NCI-H2171 (cell line): ENCODE results near the gene SRPK3.

Experiments used
- DNase-seq: peaks from one replicate; lab custom pipeline; 2025; lab: John Stamatoyannopoulos, UW

Gene SRPK3

DNA sequence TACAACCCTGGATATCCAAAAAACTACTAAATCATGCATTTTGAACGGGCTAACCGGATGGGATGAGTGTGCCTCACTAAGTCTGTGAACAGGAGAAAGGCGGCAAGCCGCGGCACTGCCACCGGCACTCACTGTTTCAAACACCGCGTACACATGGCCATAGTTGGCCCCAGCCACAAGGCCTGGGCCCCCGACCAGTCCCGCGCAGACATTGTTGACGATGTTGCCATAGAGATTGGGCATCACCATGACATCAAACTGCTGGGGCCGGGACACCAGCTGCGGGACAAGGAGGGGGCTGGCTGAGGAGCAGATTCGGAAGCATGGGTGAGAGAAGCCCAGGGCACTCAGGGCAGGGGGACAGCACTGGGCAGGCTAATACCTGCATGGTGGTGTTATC, 5.8 kb downstream of the SRPK3 start:
- no peak for DNase-seq

DNA sequence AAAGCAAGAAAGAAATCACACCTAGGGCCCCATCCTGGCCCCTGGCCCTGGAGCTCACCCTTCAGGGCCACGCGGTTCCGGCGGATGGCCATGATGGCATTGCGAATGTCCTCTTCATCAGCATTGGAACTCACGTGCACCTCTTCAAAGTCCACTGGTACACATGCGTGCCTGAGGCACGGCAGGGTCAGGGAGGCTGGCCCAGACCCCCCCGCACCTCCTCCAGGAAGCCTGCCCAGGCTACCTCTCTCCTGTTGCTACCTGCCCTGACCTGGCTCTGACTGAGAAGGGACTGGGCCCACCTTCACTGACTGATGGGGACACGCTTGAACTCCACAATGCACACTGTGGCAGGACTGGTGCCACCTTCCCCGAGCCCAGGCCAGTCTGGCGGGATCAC, 8.8 kb downstream of the SRPK3 start:
- no peak for DNase-seq

DNA sequence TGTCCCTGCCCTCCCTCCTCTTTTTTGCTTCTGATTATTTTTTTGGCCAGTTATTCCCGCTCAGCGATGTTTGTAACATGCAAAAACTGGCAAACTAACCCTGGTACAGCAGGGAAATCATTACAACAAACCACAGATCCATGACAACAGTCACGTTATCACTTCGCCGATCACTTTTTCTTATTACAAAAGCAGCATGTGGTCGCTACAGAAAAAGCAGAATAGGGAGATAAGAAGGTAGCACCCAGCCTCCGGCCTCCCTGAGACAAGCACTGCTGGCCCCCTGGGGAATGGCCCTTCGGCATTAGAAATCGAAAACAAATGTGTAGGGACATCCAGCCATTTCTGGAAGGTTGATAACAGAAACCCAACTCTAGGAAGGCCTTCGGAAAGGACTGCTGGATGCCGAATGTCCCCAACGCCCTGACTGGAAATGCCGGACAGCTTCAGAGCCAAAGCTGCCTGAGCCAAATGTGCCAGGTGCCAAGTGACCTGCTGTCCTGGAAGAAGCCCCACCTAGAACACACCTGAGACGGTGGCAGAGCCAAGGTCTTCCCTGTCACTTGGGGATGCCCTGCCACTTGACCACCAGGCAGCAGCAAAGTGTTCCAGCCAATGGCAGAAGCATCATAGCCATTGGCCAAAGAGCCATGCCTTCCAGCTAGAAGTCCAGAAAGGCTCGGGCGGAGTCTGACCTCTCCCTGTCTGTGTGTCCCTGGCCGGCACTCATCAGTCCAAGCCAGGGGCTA, 10.4 kb downstream of the SRPK3 start:
- no peak for DNase-seq

DNA sequence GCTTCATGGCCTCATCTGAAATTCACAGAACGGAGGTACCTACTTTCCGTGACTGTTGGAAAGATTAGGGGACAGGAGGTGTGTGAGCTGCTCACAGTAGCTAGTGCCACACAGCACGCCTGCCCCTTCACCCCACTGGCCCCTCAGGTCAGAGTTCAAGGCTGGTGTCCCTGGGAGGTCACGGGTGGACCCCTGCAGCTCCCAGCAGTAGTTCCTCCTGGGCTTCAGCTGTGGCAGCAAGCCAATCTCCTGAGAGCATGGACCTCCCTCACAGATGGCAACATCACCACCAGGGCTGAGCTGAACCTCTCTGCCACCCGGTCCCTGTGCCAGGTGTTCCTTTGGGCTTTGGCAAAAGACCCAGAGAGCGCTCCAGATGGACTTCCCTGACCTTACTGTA, 11.5 kb downstream of the SRPK3 start:
- DNase-seq: no peak

DNA sequence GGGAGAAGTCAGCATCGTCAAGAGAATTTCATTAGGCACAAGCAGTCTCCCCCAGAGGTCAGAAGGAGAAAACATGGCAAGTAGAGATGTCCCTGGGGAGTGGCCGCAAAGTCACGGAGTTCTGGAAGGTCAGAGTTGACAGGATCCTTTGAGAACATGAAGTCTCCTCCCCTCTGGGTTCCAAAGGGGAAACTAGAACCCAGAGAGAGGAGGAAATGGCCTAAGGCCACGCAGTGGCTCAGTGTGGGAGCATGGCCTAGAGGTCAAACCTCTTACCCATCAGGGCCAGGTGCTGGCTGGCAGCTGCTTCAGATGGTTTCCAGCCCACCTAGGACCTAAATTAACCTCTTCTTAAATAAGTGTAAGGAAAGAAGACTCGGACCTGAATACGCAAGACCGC, 12.4 kb downstream of the SRPK3 start:
- no peak for DNase-seq

DNA sequence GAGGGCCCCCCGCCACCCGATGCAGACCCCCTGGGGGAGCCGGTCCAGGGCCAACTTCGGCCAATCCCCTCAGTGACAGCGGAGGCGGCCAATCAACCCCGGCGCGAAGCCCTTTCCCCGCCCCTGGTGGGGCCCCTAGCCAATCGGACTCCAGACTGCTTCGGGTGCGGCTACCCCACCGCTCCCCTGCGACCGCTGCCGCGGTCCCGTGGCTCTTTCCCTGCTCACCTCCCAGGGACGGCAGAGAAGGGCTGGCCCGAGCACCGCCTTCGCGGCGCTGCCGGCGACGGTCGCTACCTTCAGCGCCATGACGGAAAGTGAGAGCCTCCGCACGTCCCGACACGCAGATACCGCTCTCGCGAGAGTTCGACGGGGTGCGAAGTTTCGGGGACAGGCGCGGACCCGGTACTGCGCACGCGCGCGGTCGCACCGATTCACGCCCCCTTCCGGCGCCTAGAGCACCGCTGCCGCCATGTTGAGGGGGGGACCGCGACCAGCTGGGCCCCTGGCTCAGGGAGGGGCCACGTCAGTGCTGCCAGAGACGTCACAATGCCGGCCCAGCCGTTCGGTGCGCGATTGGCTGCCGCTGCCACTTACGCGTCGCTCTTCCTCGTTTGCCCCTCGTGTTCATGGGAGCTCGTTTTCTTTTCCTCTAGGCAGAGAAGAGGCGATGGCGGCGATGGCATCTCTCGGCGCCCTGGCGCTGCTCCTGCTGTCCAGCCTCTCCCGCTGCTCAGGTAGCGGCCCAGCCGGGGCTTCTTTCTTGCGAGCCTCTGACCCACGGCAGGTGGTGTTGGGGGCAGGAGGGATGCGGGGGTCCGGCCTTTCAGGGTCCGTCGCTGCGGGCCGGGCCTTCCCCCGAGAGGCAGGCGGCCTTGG, 13.4 kb downstream of the SRPK3 start, which contains the start of the genes IDH3G and SSR4:
TSS of gene IDH3G (minus strand) at position 358 of the 879 bp plus-strand sequence. CDS start at position 309, 49 bp downstream.
TSS of gene SSR4 (plus strand) at position 651 of the 879 bp plus-strand sequence. CDS start at position 671, 20 bp downstream.
- peak; percentile 87 for DNase-seq

DNA sequence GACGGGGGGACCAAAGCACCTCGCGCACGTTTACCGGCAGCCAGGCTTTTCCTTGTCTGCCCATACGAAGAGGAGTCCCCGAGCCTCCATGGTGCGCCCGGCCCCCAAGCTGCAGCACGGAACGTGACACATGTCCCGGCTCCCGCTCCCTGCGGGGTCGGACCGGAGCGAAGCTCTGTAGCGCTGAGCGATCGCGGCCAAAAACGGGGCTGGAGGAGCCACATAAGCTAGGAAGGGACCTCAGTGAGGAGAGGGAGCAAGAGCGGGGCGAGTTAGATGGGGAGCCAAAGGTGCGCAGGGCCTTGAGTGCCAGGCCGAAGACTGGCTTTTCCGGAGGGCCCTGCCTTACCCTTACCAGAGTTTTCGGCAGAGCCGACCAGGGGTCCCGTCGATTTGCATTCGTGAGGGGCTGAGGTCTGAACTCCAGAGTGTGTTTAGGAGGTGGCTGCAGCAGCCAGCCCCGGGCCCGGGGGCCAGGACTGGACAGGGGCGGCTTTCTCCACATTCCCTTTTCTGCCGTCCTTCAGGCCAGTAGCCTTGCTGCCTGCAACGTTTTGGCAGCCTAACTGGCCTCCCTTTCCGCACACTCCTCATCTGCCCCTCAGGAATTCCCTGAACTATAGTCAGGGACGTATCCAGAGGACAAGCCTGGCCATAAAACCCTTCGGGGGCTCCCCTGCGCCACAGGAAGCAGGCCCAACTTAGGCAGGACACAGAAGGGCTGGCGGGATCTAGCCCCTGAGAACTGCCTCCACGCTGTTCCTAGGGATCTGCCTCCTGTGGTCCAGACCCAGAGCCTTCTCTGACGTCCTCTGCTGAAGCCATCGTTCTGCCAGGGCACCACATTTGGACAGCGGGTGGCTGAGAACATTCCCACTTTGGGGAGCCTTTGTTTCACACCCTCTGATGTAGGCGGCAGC, 14.3 kb downstream of the SRPK3 start:
- no peak for DNase-seq

DNA sequence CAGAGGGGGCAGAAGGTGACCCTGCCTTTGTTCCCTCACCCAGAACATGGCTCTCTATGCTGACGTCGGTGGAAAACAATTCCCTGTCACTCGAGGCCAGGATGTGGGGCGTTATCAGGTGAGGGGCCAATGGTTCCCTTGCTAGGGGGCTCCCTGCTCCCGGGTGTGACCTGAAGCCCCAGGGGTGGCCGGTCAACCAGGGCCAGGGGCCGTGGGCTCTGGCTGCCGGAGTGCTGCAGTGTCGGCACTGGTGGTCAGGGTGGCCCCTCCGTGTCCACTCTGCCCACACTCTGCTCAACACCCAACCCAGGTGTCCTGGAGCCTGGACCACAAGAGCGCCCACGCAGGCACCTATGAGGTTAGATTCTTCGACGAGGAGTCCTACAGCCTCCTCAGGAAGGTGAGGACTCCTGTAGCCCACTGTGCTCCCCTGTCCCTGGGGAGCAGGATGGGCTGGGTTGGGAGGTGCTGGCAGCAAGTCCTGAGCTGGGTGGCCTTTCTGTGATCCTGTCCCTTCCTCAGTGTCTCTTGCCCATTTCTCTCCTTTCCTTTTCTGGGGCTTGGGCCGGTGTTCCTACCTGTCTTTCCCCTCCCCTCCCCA, 16.7 kb downstream of the SRPK3 start:
- DNase-seq: no peak

DNA sequence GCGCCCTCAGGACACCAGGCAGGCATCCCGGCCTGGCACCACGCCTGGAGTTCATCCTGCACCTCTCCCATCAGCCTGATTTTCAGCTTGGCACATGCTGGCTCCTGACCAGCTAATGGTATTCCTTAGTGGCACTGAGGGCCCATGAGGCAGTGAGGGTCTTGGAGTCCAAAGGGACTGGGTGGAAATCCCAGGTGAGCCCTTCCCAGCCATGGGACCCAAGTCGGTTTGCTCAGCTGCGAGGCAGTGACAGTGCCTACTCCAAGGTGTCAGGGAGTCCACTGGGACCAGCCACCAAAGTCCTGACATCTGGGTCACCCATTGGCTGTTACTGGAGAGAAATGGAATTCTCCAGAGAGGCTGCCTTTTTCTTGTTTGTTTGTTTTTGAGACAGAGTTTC, 18.5 kb downstream of the SRPK3 start:
- DNase-seq: no peak

DNA sequence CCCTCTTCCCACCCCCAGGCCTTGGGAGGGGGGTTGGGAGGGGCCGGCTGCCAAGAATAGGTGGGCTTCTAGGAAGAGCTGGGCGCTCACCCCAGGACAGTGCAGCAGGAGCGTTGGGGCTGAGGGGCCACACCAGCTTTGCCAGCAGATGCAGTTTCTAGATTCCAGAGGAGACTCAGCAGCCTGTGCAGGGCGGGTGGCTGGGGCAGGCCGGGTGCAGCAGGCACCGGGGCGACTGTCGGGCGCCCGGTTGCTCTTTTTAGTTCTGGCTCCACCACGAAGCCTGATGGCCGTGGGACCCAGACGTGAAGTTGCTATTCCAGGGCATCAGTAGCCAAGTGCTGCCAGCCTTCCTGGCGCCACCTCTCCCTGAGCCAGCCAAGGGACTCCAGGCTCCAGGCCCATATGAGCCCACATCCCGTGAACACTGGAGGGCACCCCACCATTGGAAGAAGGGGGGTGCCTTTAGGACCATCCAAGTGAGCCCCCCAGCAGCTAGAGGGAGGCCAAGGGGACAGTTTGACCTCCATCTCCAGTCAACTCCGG, 19.4 kb downstream of the SRPK3 start:
- no peak for DNase-seq

DNA sequence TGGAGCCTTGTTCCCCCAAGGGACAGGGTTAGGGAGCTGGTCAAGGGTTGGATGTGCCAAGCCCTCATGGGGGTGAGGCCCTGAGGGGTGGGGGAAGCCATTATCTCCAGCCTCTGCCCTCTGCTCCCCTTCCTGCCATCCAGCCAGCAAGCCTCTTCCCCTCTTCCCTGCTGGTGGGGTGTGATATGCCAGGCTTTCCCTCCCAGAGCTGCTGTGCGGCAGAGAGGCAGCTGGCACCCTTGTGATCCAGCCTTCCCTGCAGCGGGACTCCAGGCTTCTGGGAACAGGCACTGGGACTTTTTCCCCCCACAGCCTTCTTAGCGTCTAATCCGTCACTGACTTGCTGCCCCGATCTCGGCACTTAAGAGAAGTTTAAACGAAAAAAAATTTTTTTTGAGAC, 19.9 kb downstream of the SRPK3 start:
- no peak for DNase-seq

DNA sequence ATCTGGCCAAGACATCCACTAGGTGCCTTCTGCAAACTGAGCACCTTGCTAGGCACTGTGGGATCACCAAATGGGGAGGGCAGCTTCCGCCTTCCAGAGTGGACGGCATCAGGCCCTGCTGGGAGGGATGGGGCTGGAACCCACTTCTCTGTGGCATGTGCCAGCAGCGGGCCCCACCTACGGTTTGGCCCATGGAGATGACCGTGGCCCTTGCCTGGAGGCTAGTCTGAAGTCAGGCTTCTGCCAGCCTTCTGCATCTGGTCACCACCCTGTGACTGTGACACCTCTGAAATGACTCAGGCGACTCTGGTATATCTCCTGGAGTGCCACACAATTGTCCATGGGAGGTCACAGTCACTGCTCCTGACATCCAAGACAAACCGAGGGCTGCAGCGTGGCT, 20.8 kb downstream of the SRPK3 start:
- no peak for DNase-seq

DNA sequence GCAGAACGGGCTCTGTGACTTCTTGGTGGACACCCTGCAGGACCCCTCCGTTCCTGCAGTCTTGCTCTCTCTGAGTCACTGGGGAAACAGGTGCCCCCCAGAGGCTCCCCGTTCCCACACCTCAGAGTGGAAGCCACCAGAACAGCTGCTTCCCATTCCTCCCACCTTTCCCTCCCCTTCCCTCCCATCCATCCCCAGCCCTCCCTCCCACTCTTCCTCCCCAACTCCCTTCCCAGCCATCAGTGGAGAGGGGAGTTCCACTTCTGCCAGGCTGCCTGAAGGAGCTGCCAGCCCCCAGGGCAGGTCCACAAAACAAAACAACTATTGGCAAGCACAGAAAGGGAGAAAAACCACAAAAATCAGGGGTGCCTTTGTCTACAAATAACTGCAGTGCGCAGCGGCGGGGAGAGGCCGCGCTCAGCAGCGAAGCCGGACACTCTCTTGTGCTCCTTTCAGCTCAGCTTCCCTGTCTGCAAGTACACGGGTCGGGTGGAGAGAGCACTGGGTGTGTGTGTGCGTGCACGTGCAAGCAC, 21.7 kb downstream of the SRPK3 start:
- no peak for DNase-seq

DNA sequence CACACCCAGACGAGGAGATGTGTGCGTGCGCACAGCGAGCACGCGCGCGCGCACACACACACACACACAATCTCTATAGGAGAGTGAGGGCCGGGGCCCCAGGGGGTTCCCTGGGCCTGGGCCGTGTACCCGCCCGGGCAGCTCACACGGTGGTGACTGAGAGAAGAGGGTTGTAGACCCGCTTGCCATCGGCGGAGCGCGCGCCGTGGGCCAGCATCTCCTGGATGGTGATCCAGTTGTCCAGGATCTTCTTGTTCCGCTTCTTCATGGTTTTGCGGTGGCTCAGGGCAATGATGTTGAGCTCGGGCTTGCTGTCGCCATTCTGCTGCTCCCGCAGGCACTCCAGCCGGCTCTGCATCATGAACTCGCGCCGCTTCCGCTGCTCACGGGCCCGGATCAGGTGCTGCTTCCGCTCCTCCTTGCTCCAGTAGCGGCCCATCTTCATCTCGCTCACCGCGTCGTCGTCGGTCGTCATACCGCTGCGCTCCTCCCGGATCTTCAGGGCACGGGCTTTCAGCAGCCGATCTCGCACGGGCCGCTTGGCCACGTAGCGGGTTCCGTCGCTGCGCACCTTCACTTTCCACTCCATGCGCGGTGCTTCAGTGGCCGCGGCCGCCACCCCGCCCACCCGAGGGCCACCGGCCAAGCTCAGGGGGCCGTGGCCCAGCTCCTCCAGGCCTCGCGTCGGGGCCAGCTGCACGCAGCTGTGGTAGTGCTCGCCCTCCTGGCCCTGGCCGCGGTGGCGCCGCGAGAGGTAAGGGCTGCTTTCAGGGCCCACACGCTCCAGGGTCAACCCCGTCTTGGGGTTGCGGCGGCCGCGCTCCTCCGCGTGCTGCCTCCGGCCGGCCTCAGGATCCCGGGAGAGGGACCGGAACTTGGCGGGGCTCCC, 22.6 kb downstream of the SRPK3 start:
- no peak for DNase-seq

DNA sequence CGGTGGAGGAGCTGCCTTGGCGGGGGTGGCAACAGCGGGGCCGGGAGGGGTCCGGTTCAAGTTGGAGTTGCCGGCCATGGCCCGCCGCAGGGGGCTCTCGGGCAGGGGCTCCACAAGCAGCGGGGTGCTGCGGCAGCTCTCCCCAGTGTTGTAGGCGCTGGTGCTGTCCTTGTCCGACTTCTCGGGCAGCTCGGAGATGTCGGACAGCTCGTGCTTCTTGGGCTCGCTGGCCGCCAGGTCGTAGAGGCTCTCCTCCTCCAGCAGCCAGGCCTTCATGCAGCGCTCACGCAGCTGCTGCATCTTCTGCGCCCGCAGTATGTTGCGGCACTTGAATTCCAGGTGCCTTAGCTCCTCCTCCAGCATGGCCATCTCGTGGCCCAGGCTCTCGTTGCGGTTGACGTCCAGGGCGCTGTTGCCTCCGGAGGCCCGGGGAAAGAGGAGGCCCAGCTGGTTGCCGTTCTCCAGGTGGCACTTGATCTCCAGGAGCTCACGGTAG, 23.3 kb downstream of the SRPK3 start:
- DNase-seq: no peak

DNA sequence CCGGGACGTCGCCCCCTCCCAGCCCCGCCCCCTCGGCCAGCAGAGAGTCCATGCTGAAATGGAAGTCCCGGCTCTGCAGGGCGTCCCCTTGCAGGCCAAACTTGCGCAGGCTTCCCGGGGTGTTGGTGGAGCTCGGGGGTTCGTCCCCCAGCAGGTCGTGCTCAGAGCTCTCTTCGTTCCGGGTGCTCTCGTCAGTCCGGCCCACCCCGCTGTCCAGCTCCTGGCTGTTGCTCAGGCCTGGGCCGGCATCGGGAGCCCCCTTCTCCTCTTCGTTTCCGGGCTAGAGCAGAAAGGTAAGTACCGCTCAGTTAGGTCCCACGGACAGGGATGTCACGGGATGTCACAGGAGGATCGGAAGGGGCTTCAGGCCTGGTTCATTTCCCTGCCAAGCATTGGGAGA, 23.8 kb downstream of the SRPK3 start:
- DNase-seq: no peak

DNA sequence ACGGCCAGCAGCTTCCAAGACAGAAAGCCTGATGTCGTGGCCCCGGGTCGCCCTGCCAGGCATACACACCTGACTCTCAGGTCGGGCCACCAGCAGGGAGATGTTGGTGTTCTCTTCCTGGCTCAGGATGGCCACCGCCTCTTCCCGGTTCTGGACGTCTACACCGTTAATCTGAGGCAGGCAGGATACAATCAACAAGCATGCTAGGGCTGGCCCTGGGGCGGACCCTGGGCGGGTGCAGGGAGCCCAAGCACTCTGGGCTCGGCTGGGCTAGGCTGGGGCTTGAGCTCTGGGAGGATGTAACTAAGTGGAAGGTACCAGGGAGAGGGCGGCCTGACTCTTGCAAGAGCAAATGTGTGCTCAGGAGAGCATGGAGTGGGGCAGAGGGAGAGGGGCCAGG, 24.6 kb downstream of the SRPK3 start:
- no peak for DNase-seq

DNA sequence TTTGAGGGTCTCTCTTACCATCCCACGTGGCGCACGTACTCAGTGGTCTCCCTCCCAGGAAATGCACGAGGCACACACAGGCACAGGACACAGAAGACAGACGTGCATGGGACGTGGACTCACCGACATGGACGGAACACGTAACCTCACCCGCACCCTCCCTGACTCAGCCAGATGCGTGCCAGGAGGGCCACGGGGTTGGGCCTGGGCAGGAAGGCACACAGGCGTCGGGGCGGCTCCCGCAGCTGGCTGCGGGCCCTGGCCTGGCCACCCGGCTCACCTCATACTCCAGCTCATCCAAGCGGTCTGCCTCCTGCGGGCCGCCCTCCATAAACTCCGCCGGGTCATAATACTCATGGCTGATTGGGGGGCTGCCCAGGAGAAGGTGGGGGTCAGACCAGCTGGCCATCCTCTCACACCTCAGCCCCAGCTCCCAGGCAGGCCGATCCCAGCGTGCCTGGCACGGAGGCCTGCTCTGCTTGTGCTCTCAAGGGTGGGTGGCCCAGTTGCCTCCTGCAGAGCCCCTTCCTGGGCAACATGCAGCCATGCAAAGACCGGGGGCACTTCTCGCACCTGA, 26.2 kb downstream of the SRPK3 start:
- no peak for DNase-seq

DNA sequence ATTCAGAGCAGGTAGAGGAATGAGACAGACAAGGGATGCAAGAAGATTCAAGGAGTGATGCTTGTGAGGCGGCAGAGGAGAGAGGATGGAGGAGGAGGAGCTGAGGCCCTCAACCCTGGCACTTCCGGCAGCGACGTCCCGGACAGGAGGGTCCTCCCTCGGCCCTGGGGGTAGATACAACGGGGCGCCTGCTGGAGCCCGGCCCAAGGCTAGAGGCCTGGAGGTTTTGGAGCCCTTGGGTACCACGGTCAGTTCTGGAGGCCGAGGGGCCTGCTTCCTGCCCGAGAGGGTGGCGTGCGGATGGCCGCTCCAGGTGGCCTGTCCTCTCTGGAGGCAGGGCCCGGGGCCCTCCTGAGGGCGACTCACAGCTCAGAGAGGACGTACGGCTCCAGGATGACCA, 27.1 kb downstream of the SRPK3 start:
- no peak for DNase-seq

DNA sequence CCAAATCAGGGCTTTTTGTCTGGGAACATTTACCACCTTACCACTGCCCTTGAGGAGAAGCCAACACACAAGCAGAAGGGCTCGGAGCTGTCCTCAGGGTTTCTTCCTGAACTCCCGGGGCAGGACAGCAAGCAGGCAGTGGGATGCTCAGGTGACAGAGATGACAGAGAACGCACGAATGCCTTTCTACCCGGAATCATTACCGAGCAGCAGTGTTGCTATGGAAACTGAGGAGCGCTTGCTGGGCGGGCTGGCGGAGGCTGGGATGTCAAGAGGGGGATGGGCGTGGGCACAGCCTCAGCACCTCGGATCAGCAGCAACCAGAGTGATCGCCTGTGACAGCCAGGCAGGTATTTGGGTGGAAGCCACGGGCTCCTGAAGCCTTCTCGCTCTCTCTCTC, 31.4 kb downstream of the SRPK3 start:
- DNase-seq: no peak
